Activated T-cell treated with anti-CD3 and anti-CD28 coated beads, Interleukin-2, amount 50 U/mL, for 1 hour (primary cell): ENCODE measurements around the gene PPP1R14D.

ENCODE experiments used
- DNase-seq: peaks from one replicate; pipeline ENCODE4 v3.0.0-alpha.2; 2020

The PPP1R14D gene

DNA sequence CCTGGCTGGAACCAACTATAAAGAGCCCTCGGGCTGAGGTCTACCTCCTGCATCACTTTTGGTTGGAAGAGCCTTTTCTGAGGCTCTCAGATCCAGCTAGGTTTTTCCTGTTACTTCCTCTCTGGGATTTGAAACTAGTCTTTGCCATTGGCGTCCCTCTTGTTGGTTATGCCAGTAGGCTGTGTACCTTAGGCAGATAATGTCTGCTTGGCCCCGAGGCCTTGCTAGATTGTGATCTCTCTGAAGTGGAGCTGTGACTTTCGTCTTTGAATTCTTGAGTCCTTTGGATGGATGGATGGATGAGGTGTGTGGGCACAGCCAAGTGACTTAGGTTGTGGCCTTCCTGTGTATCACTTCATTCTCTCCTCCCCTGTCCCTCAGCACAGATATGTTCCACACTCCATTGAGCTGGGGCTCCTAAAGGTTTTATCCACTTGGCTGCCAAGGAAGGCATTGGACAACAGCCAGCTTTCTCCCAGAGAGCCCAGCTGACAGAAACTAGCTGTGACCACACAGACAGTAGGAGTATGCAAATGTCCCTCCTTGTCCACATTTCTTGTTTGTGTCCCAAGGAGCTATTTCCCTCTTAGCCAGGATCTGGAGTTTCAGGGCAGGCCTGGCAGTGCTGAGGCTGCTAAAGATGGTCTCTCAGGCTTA lies 13.3 kb downstream of the PPP1R14D start:
- DNase-seq: no peak

- no peak for DNase-seq
These were observed 15.6 kb downstream of the PPP1R14D start for GRCh38 chr15:40812721-40813425.

DNA sequence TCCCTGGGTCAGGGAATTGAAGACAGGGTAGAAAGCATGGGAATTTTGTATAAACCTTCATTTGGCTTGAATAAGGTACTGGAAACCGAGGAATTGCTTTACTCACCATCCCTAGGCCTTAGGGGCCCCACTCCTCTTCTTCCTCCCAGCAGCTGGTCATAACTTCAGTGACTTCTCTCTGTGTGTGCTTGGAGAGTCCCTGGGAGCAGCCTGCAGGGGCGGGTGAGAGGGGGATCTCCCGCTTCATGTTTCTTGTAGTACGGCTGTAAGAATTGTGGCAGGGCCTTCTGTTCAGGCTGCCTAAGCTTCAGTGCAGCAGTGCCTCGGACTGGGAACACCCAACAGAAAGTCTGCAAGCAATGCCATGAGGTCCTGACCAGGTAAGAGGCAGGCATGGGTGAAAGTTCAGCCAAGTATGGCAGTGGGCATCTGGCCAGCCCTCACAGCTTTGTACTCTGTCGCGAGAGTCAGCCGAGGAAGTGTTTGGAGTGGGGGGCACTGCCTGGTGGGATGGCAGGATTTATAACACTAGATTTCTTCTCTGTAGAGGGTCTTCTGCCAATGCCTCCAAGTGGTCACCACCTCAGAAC lies 19.6 kb downstream of the PPP1R14D start:
- DNase-seq: no peak

DNA sequence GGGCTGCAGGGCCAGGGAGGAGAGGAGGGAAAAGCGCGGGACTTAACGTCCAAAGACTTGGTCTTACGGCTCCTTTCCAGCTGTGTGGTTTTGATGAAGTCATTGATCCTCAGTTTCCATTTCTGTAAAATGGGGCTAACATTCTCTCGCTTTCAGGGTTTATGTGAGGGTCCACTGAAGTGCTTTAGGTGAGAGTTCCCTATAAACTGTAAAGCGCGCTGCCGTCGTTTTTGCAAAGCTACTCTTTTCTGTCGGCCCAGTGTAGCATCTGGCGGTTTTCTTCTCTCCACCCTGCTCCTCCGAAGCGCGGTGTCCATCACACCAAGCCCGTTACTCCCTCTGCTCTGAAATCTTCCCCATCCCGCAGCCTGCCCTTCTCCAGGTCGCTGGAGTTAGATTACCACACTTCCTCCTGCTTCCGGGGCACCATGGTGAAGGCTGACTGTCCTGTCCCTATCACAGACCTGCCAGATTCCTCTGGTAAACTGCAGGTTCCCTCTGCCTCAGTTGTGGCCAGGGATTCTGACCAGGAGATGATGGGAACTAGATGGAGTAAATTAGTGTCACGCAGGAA lies 20.5 kb downstream of the PPP1R14D start:
- no peak for DNase-seq

DNA sequence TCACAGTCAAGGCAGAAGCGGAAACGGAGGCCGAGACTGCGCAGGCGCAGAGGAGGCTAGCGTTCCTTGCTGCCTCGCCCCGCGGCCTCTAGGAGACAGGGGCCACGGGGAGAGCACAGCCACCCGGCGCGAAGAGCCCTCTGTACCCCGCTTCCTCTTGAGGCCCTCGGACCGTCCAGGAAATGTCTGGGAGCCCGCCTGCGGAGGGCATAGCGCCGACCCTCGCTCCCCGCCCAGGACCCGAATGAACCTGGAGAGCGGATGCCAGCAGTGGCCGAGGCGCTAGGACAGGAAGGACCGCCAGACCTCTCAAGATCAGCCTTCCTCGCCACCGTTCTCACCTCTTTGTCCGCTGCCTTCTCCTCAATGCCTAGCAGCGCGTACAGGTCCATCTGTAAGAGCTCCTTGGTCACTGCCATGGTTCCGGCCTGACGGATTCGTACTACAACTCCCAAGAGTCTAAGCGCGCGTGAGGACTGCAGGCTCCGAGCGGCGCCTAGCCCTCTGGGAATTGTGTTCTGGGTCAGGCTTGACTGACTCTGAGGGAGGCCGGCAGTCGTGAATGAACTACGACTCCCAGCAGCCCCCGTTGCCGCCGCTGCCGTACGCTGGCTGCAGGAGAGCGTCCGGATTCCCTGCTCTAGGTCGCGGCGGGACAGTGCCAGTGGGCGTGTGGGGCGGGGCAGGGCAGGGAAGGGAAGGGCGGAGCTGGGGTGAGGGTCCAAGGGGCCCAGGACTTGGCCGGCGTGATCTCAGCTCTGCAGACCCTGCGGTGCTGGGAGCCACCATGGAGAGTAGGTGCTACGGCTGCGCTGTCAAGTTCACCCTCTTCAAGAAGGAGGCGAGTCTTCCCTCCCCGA lies 21.2 kb downstream of the PPP1R14D start, which contains the start of the genes DNAJC17 and ZFYVE19:
DNAJC17 (minus strand) TSS at position 446 of the 860 bp plus-strand sequence; CDS start at position 419, 27 bp downstream.
ZFYVE19 (plus strand) TSS at position 62 of the 860 bp plus-strand sequence; CDS start at position 563, 501 bp downstream.
- peak; percentile 92 for DNase-seq

DNA sequence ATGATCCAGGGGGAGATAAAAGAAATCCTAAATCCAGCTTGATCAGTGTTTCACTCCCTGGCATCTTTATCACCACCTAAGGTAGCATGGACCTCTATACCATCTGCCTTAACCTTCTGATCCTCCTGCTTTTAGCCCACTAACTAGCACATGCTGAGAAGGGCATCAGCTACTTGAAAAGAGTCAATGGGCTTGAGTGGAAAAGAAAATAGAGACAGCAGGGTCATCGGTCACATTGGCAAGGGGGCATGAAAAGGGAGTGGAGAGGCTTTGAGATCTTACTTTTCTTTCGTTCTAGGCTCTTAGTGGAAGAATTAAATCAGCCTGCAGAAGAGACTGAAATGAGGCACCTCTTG lies 21.9 kb downstream of the PPP1R14D start:
- no peak for DNase-seq

- DNase-seq: no peak
These were observed 24.8 kb downstream of the PPP1R14D start for GRCh38 chr15:40803688-40804087.

DNA sequence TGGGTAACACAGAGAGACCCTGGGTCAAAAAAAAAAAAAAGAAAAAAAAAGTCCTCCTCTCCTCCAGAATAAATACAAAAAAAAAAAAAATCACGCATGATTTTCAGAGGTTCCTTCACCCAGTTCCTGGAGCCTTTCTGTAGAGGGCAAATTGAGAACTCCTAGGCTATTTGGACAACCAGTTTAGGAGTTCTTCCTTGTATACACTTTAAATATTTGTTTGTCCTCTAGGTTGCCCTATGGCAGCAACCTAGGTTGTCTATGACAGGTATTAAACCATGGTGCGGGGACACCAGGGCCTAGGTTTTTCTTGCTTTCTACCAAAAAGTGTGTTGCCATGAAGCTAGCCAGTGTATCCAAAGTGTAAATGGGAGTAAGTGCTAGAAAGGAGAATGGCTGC lies 25.4 kb downstream of the PPP1R14D start:
- DNase-seq: no peak

- DNase-seq: no peak
These were observed 29.0 kb downstream of the PPP1R14D start for GRCh38 chr15:40799523-40799922.

- DNase-seq: no peak
These were observed 32.0 kb downstream of the PPP1R14D start for GRCh38 chr15:40796512-40796911.

DNA sequence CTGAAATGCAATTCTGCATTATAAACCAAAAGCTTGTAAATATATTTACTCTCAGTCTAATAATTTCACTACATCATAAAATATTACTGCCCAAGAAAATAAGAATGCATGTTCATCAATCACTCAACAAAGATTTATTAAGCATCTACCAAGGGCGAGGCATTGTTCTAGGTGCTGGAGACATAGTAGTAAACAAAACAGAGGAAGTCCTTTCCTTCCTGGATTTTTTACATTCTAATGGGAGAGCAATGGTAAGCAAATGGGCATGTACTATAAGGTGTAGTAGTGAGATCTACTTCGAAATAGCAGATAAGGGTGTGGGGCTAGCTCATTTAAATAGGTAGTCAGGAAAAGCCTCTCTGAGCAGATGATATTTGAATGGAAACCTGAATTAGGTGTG lies 32.5 kb downstream of the PPP1R14D start:
- no peak for DNase-seq

GRCh38 chr15:40793216-40793989 lies 35.1 kb downstream of the PPP1R14D start:
- DNase-seq: no peak

DNA sequence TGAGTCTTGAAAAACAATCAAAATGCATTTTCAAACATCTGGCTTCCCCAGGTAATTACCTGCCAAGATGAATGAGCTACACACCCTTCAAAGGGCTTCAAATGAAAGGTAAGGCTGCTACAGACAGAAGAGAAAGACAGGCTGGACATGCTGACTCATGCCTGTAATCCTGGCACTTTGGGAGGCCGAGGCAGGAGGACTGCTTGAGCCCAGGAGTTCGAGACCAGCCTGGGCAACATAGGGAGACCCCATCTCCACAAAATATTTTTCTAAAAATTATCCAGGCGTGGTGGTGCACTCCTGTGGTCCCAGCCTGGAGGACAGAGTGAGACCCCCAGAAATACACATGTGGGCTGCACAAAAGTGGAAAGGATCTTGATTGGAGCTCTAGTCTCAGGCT lies 36.1 kb downstream of the PPP1R14D start:
- no peak for DNase-seq

- no peak for DNase-seq
These were observed 37.8 kb downstream of the PPP1R14D start for GRCh38 chr15:40790718-40791117.

DNA sequence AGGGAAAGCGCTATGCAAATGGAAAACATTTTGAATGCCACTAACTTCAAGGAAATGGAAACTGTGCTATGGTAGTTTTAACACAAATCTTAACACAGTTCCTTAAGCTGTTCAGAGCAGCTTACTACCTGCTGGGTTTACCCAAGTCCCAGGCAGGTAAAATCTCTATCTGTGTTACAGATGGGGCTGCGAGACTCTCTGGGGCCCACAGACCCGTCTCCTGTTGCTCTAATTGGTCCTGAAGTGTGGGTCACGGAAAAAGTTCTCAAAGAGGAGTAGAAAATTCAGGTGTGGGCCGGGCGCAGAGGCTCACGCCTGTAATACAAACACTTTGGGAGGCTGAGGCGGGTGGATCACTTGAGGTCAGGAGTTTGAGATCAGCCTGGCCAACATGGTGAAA lies 38.5 kb downstream of the PPP1R14D start:
- no peak for DNase-seq

GRCh38 chr15:40789119-40789518 lies 39.4 kb downstream of the PPP1R14D start:
- no peak for DNase-seq

DNA sequence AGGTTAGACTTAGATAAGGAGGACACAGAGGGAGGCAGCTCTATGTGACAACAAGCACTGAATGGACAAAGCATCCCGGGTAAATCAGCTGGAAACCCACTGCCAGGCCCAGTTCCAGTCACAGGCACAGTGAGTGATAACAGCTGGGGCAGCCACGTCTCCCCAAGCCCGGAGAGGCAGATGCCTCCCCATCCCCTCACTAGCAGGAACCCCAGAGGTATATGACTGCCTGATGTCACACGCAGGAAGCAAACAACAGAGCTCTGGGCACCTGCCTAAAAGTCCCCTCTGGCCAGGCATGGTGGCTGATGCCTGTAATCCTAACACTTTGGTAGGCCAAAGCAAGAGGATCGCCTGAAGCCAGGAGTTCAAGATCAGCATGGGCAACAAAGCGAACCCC lies 40.5 kb downstream of the PPP1R14D start:
- no peak for DNase-seq

DNA sequence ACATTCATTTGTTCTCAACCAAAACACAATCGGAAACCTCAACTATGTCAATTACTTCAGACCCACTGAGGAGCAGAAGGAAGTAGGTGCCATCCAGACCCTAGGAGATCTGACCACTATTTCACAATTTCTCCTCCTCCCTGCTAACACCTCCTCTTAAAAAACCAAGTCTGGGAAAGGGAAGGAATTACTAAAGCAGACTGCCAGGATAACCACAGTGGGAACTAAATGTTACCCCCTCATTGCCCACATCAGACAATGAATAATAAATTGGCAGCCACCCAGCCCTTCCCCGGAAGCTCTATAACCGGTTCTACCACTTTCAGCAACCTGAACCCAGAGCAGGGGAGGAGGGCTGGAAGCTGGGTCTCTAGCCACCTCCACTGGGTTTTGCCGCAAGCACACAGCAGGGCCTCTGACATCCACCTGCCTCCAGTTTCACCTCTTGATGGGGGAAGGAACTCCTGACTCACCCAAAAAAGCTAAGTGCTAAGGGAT lies 41.1 kb downstream of the PPP1R14D start:
- peak; percentile 50 for DNase-seq

- DNase-seq: no peak
These were observed 42.7 kb downstream of the PPP1R14D start for GRCh38 chr15:40785814-40786213.

DNA sequence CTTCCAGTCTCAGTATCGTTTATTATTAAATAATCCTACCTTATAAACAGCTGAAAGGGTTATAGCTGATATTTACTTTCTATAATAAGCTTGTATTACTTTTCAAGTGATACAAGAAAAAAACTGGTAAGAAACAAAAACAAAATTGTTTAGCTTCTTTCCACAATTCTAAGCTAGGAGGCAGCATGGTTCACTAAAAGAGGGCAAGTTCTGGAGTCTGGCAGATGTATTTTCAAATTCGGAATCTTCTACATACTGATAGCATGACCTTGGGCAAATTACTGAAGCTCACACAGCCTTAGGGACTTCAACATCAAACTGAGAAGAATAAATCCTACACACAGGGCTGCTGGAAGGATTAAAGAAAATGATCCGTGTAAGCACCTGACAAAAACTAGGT lies 43.3 kb downstream of the PPP1R14D start:
- DNase-seq: no peak

DNA sequence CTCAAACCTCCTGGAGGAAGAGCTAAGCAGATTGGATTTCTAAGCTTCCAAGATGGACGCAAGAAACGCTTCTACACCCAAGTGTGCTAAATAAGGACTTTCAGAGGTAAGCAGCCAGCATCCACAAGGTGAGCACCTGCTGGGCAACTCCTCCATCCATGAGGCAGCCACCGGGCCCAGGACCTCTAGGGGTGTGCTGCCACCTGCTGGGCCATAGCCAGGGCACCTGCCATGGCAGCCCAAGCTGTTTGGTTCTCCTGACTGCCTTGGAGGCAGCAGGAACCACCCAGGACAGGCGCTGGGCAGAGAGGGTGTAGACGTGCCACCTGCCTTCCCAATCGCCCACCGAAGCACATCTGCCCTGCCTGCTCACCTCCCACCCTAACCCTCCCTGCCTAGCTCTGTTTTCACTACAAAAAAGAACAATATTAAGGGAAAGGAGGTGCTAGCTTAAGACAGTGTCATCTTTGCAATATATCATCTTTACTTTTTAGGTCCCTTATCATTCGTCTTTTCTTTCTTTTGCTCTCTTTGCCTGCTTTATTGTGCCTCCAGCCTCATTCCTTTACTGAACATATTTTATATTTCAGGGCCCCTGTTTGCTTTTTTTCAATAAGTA lies 45.8 kb downstream of the PPP1R14D start:
- peak; percentile 84 for DNase-seq
